Upper lobe of right lung (tissue), 1 donor: ENCODE data around the gene HERPUD1. TPM values are rescaled to one million over a fixed set of nuclear protein-coding genes. Genes with fewer than 3 reads are reported as not detected.
A peak's percentile ranks its signal among the peaks of the same experiment; 100 is the strongest.

Experiments
- ATAC-seq: fragments of 200-7000 bp; cut with Tn5 transposase; one replicate; pipeline ENCODE4 v1.9.1; 2020; ENCODE audit warnings: mild to moderate bottlenecking, moderate library complexity
- DNase-seq: peaks from one replicate; pipeline ENCODE4 v3.0.0-alpha.2; 2020
- H3K27ac ChIP-seq: fragments of 200-600 bp; one replicate; pipeline ENCODE4 v1.8.0; 2022
- H3K27me3 ChIP-seq: fragments of 200-600 bp; one replicate; pipeline ENCODE4 v1.8.0; 2022; ENCODE audit warnings: mild to moderate bottlenecking
- H3K36me3 ChIP-seq: fragments of 200-600 bp; one replicate; pipeline ENCODE4 v1.8.0; 2022
- H3K4me1 ChIP-seq: fragments of 200-600 bp; one replicate; pipeline ENCODE4 v1.8.0; 2022
- H3K4me3 ChIP-seq: fragments of 200-600 bp; one replicate; pipeline ENCODE4 v1.8.0; 2022; ENCODE audit warnings: mild to moderate bottlenecking
- H3K9me3 ChIP-seq: fragments of 200-600 bp; one replicate; pipeline ENCODE4 v1.8.0; 2022
- CTCF ChIP-seq: fragments of 200-600 bp; IDR thresholded peaks from one replicate; pipeline ENCODE4 v1.8.0; 2022; ENCODE audit warnings: antibody characterized with exemption
- intact Hi-C: fragments of 100-400 bp; cut with DNase I; formaldehyde crosslinking; loops from one replicate; pipeline ENCODE4 v1.11.0; 2022
- total RNA-seq: library from RNA; stranded (reverse); fragmentation: NEBNext Ultra II Directional; extraction: Animal tissue kit (Norgen Biotek cat#: 25700); gene quantifications from one replicate; pipeline ENCODE4 v1.2.1, GENCODE V29; 2021
- donor health status: DM: no; HTN: yes; CAD: no; lungs with severe emphysema.

HERPUD1 gene
- total RNA-seq, 1 donor from 2014 or later, result 223 TPM

GRCh38 chr16:56965149-56966092, 33.5 kb downstream of the HERPUD1 start:
- ATAC-seq (no peak), DNase-seq (no peak)
- no peak for TF ChIP-seq CTCF
- Histone ChIP-seq H3K4me3 (no peak overlapping the region), H3K4me1 (peaks cover 36% of the 10 kb centered on the region), H3K36me3 (no peaks in the 10 kb centered on the region), H3K9me3 (no peaks in the 10 kb centered on the region), H3K27me3 (no peaks in the 10 kb centered on the region), H3K27ac (peak overlapping the region; percentile 60)
- intact Hi-C loops, result no loop called here

- intact Hi-C loops, result no loop called here
- Histone ChIP-seq H3K27me3 (no peaks in the 10 kb centered on the region), H3K4me1 (peaks cover 33% of the 10 kb centered on the region), H3K9me3 (no peaks in the 10 kb centered on the region), H3K4me3 (no peak overlapping the region), H3K36me3 (no peaks in the 10 kb centered on the region), H3K27ac (peak overlapping the region; percentile 60)
- ATAC-seq, result no peak
- no peak for DNase-seq
- TF ChIP-seq CTCF, result no peak
Measured at GRCh38 chr16:56966093-56966475, 34.1 kb downstream of the HERPUD1 start.

- Histone ChIP-seq H3K27ac (no peak overlapping the region), H3K4me3 (no peak overlapping the region), H3K27me3 (no peaks in the 10 kb centered on the region), H3K9me3 (no peaks in the 10 kb centered on the region), H3K36me3 (no peaks in the 10 kb centered on the region), H3K4me1 (peaks cover 19% of the 10 kb centered on the region)
- TF ChIP-seq CTCF, result no peak
- ATAC-seq (no peak), DNase-seq (no peak)
- intact Hi-C loops, result no loop called here
Measured at GRCh38 chr16:56967733-56968132, 35.8 kb downstream of the HERPUD1 start.

- H3K4me3 ChIP-seq, result no peak overlapping the region
- H3K36me3 ChIP-seq, result no peaks in the 10 kb centered on the region
- no peak for TF ChIP-seq CTCF
- H3K4me1 ChIP-seq, result peaks cover 17% of the 10 kb centered on the region
- intact Hi-C loops, result no loop called here
- H3K9me3 ChIP-seq, result no peaks in the 10 kb centered on the region
- H3K27me3 ChIP-seq, result no peaks in the 10 kb centered on the region
- ATAC-seq (no peak), DNase-seq (no peak)
- H3K27ac ChIP-seq, result no peak overlapping the region
Measured at GRCh38 chr16:56969769-56970168, 37.8 kb downstream of the HERPUD1 start.

GRCh38 chr16:56970934-56971767, 39.2 kb downstream of the HERPUD1 start:
- Histone ChIP-seq H3K36me3 (no peaks in the 10 kb centered on the region), H3K27ac (no peak overlapping the region), H3K9me3 (no peaks in the 10 kb centered on the region), H3K4me3 (no peak overlapping the region), H3K4me1 (peaks cover 3% of the 10 kb centered on the region), H3K27me3 (no peaks in the 10 kb centered on the region)
- intact Hi-C loops, result no loop called here
- DNase-seq (no peak), ATAC-seq (no peak)
- no peak for TF ChIP-seq CTCF
